HG02852 (cell line): Measurements from ENCODE around the gene EMX2.

Source experiments
- ATAC-seq: cut with Tn5 transposase; IDR thresholded peaks from one replicate; pipeline ENCODE4 v1.9.1; 2021; ENCODE audit warnings: mild to moderate bottlenecking, moderate library complexity; ENCODE audit not compliant: unreplicated experiment

Gene EMX2

DNA sequence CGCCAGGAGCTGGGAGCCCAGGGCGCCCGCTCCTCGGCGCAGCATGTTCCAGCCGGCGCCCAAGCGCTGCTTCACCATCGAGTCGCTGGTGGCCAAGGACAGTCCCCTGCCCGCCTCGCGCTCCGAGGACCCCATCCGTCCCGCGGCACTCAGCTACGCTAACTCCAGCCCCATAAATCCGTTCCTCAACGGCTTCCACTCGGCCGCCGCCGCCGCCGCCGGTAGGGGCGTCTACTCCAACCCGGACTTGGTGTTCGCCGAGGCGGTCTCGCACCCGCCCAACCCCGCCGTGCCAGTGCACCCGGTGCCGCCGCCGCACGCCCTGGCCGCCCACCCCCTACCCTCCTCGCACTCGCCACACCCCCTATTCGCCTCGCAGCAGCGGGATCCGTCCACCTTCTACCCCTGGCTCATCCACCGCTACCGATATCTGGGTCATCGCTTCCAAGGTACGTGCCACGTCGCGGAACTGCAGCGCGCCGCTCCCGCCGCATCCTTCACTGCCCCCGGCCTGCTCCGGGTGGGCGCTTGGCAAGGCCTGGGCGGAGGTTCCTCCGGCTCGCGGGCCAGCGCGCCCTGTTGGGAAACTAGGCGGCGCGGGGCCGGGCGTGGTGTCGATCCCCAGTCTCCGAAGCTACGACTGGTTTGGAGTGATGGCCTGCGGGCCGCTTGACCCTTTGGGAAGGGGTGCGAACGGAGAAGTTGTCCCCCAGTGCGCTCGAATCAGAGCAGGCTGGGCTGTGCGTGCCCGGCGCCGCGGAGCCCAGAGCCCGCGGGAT, 868 bp downstream of the EMX2 start:
- no peak for ATAC-seq

DNA sequence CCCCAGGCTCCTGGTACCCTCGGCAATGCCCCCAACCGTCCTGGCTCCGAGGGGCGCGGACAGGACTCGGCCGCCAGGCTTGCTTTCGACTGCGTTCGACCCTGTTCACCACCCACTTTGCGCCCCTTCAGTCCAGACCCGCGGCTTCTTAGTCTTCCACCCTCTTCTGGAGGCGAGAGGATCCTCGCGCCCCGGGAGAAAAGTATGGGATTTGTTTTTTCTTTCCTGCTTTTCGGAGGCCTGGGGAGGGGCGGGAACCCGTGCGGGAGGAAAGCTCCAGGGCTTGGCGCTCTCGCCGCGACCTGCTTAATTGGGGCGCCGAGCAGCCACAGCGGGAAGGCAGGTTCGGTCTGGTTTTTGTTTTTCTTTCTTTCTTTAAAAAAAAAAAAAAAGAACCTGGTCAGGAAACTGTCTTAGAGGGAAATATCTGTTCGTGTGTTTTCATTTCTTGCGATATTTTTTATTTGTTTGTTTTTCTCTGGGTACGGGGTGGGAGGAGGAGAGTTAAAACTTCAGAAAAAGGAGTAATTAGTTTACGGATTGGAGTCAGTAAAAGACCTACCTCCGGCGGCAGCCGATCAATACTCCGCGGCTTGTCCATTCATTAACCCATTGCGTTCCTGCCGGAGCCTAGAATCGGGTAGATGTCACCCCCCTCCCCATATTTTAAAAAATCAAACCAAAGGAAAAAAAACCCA, 1.6 kb downstream of the EMX2 start:
- no peak for ATAC-seq

DNA sequence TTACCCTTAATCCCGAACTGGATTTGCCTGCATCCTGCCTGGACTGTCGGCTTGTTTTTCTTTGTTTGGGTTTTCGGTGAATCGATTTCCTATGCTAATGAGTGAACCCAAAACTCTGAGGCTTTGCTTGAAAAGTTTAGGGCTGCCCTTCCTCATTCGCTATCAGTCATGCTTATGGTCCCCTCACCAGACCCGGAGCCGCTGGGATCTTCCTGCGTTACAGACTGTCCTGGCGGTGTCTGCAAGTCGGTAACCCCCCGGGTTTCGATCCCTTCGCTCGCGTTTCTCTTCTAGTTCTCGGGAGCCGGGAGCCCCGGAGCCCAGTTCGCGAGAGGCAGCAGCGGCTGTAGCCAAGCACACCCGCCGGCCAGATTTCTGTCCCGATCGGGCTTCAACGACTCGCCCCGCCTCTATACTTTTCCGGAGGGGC, 2.2 kb downstream of the EMX2 start:
- ATAC-seq: no peak

DNA sequence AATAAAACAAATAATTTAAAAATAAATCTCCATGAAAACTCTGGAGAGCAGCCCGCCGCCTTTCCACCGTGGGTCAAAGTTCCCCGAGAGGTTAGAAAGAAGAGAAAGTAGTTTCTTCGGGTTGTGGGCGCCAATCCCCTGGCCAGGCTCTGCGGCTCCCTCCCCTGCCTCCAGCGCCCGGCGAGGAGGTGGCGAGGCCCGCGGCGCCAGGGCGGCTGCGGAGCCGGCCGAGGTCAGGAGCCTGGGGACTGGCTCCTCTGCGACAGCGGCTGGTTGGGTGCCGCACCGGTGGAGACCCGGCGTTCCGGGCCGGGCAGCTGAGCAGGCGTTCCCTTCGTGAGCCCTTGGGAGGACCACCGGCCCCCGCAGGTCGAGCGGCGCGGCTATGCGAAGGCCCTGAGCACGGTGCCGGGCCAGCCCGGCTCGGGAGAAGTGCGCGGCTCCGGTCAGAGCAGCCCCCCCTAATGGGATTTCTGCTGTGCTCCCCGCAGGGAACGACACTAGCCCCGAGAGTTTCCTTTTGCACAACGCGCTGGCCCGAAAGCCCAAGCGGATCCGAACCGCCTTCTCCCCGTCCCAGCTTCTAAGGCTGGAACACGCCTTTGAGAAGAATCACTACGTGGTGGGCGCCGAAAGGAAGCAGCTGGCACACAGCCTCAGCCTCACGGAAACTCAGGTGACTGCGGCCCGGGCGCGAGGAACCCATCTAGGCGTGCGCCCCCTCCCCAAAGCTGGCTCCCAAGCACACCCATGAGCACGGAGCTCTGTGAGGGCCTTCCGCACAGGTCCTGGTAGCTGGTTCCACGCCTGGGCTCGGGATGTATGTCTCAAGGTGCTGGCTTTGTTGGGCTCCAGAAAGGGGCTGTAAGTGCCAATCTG, 2.8 kb downstream of the EMX2 start:
- no peak for ATAC-seq

DNA sequence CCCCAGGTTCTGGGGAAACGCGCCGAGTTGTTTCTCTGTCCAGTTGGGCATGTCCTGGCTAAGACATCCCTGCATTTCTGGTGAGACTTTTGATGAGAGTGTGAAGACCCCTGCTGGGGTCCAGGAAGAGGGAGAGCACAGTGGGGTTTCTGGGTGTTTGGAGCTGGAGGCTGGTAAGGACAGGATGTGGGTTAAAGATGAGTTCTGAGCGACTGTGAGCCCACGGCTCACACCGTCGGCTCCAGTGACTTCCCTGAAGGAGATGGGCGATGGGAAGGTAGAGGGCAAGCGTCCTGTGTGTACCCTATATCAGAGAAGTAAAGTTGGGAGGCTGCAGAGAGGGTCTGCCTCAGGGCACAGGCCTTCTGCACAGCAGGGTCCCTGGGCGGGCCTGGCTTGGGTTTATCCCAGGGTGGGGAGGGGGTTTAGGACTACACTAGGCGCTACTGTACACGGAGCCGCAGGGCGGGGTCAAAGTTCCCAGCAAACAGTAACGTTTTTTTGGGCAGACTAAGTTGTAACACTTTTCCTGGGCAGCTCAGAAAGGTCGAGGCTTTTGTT, 3.6 kb downstream of the EMX2 start:
- no peak for ATAC-seq

- no peak for ATAC-seq
Observed at GRCh38 chr10:117546581-117547015, 4.1 kb downstream of the EMX2 start.

- ATAC-seq: no peak
Observed at GRCh38 chr10:117547016-117547715, 4.6 kb downstream of the EMX2 start.

- ATAC-seq: no peak
Observed at GRCh38 chr10:117547716-117548668, 5.4 kb downstream of the EMX2 start.

DNA sequence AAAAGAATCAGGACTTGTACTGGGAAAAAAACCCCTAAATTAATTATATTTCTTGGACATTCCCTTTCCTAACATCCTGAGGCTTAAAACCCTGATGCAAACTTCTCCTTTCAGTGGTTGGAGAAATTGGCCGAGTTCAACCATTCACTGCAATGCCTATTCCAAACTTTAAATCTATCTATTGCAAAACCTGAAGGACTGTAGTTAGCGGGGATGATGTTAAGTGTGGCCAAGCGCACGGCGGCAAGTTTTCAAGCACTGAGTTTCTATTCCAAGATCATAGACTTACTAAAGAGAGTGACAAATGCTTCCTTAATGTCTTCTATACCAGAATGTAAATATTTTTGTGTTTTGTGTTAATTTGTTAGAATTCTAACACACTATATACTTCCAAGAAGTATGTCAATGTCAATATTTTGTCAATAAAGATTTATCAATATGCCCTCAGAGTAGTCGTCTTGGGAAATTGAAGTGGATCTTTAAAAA, 6.6 kb downstream of the EMX2 start:
- no peak for ATAC-seq

DNA sequence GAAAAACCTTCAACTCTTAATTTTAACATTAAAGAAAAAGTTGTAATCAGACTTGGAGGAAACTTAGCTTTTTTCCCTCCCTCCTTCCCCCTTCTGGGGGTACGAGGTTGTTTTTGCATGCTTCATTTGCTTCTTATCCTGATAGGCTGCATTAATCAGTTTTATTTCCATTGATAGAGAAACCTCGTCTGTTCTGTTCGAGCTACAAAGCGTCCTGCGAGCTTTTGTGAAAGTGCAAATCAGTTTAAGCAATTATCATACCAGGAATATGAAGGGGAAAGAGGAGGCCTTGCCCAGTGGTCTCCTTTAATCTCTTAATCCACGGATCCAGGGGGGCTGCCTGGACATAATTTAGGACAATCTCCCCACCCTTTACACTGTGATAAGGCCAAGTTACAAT, 7.5 kb downstream of the EMX2 start:
- ATAC-seq: no peak

GRCh38 chr10:117550599-117551329, 8.2 kb downstream of the EMX2 start:
- no peak for ATAC-seq

GRCh38 chr10:117551330-117552155, 9.0 kb downstream of the EMX2 start:
- ATAC-seq: no peak

DNA sequence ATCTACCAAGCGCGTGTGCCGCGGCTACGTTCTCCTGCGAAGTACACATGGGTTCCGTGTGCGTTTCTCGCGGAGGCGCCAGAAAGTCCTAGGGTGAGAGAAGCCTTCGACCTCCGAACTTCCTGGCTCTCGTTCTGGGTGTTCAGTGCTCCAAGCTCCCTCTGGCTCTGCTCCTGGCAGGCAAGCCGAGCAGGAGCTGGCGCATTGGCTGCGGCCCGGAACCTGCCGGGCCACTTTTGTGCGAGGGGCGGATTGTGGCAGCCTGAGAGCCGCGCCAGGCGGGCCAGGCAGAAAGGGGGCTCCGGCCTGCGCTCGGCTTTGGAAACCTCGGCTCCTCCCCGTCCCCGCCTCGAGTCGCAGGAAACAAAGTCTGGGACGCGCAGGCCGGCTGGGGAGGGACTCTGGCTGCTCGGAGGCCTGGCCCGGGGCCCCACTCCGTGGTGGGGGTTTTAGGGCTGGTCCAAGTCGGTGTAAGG, 9.6 kb downstream of the EMX2 start:
- ATAC-seq: no peak

GRCh38 chr10:117552701-117553141, 10.2 kb downstream of the EMX2 start:
- no peak for ATAC-seq

GRCh38 chr10:117553142-117553814, 10.7 kb downstream of the EMX2 start:
- ATAC-seq: no peak

- ATAC-seq: no peak
Observed at GRCh38 chr10:117553815-117554172, 11.2 kb downstream of the EMX2 start.

- no peak for ATAC-seq
Observed at GRCh38 chr10:117554241-117554814, 11.8 kb downstream of the EMX2 start.
